ENCODE results near the gene FAM210A. TPM values are rescaled to one million over a fixed set of nuclear protein-coding genes. Genes with fewer than 3 reads are reported as not detected.
A peak's percentile ranks its signal among the peaks of the same experiment; 100 is the strongest.

FAM210A gene
- total RNA-seq, 2 experiments from 2014 or later = 25.1 to 30.2 TPM

- POLR2A ChIA-PET = interaction anchor here (0.7 to 2.0 kb wide), 5 partner anchors 9 to 820 kb away, joined by 3 to 8 read pairs (median 4); partner anchors contain the start of gene CEP192
- peak; percentile 20 for ATAC-seq
- H3K36me3 Mint-ChIP-seq (ENCODE audit: low read depth) = peaks cover 44% of the 10 kb centered on the region
- no peaks in the 10 kb centered on the region for H3K9me3 Mint-ChIP-seq (ENCODE audit: insufficient read depth)
- DNase-seq = peak; percentile 45
- CTCF ChIA-PET = interaction anchor here (1.2 to 2.4 kb wide), 2 partner anchors 97 to 169 kb away, joined by 3 to 9 read pairs; partner anchors contain the start of gene MC5R
- peaks cover 61% of the 10 kb centered on the region for H3K4me1 Mint-ChIP-seq (ENCODE audit: low read depth)
- peak overlapping the region; percentile 88 for H3K4me3 Mint-ChIP-seq
- peak overlapping the region; percentile 96 for H3K27ac Mint-ChIP-seq
- no peaks in the 10 kb centered on the region for H3K27me3 Mint-ChIP-seq (ENCODE audit: low read depth)
Observed at GRCh38 chr18:13726972-13727331, 594 bp upstream of the FAM210A start.

- ATAC-seq = peak; percentile 1
- ChIA-PET CTCF (interaction anchor here (2.4 kb wide), 1 partner anchor 167 kb away, joined by 9 read pairs; no protein-coding TSS in a partner anchor), POLR2A (interaction anchor here (0.6 to 2.0 kb wide), 7 partner anchors 13 to 559 kb away, joined by 3 to 8 read pairs (median 3); partner anchors contain the start of gene LDLRAD4)
- no peaks in the 10 kb centered on the region for H3K27me3 Mint-ChIP-seq (ENCODE audit: low read depth)
- peak overlapping the region; percentile 96 for H3K27ac Mint-ChIP-seq
- H3K36me3 Mint-ChIP-seq (ENCODE audit: low read depth) = peaks cover 50% of the 10 kb centered on the region
- peak overlapping the region; percentile 88 for H3K4me3 Mint-ChIP-seq
- no peaks in the 10 kb centered on the region for H3K9me3 Mint-ChIP-seq (ENCODE audit: insufficient read depth)
- DNase-seq = peak; percentile 43
- H3K4me1 Mint-ChIP-seq (ENCODE audit: low read depth) = peaks cover 62% of the 10 kb centered on the region
Observed at GRCh38 chr18:13725566-13726231, 659 bp downstream of the FAM210A start.

GRCh38 chr18:13720847-13721246, 5.5 kb downstream of the FAM210A start:
- ChIA-PET POLR2A (no interaction called here), CTCF (no interaction called here)
- Mint-ChIP-seq H3K4me1 (ENCODE audit: low read depth) (peaks cover 36% of the 10 kb centered on the region), H3K36me3 (ENCODE audit: low read depth) (peaks cover 64% of the 10 kb centered on the region), H3K9me3 (ENCODE audit: insufficient read depth) (peaks cover 3% of the 10 kb centered on the region), H3K27me3 (ENCODE audit: low read depth) (no peaks in the 10 kb centered on the region), H3K27ac (no peak overlapping the region), H3K4me3 (no peak overlapping the region)
- ATAC-seq (no peak), DNase-seq (no peak)

GRCh38 chr18:13720123-13720522, 6.2 kb downstream of the FAM210A start:
- peaks cover 60% of the 10 kb centered on the region for H3K36me3 Mint-ChIP-seq (ENCODE audit: low read depth)
- POLR2A ChIA-PET = no interaction called here
- CTCF ChIA-PET = no interaction called here

GRCh38 chr18:13716916-13717315, 9.4 kb downstream of the FAM210A start:
- Mint-ChIP-seq H3K4me1 (ENCODE audit: low read depth) (peaks cover 8% of the 10 kb centered on the region), H3K4me3 (no peak overlapping the region), H3K27ac (no peak overlapping the region), H3K36me3 (ENCODE audit: low read depth) (peaks cover 48% of the 10 kb centered on the region), H3K9me3 (ENCODE audit: insufficient read depth) (peaks cover 4% of the 10 kb centered on the region), H3K27me3 (ENCODE audit: low read depth) (no peaks in the 10 kb centered on the region)
- DNase-seq (no peak), ATAC-seq (no peak)
- POLR2A ChIA-PET = no interaction called here
- CTCF ChIA-PET = no interaction called here

More at GRCh38 chr18:13720123-13720522, 6.2 kb downstream of the FAM210A start:
- DNase-seq (no peak), ATAC-seq (no peak)
- Mint-ChIP-seq H3K4me3 (no peak overlapping the region), H3K27me3 (ENCODE audit: low read depth) (no peaks in the 10 kb centered on the region), H3K9me3 (ENCODE audit: insufficient read depth) (peaks cover 3% of the 10 kb centered on the region), H3K27ac (no peak overlapping the region), H3K4me1 (ENCODE audit: low read depth) (peaks cover 30% of the 10 kb centered on the region)

- no peak for ATAC-seq
- Mint-ChIP-seq H3K4me3 (no peak overlapping the region), H3K27me3 (ENCODE audit: low read depth) (no peaks in the 10 kb centered on the region), H3K36me3 (ENCODE audit: low read depth) (peaks cover 46% of the 10 kb centered on the region), H3K9me3 (ENCODE audit: insufficient read depth) (peaks cover 11% of the 10 kb centered on the region), H3K27ac (no peak overlapping the region), H3K4me1 (ENCODE audit: low read depth) (peaks cover 6% of the 10 kb centered on the region)
- DNase-seq = no peak
- ChIA-PET CTCF (no interaction called here), POLR2A (no interaction called here)
Observed at GRCh38 chr18:13715330-13715729, 11.0 kb downstream of the FAM210A start.

GRCh38 chr18:13713455-13714055, 12.8 kb downstream of the FAM210A start:
- Mint-ChIP-seq H3K36me3 (ENCODE audit: low read depth) (peaks cover 44% of the 10 kb centered on the region), H3K27ac (no peak overlapping the region), H3K4me1 (ENCODE audit: low read depth) (peaks cover 2% of the 10 kb centered on the region), H3K27me3 (ENCODE audit: low read depth) (no peaks in the 10 kb centered on the region), H3K9me3 (ENCODE audit: insufficient read depth) (peaks cover 16% of the 10 kb centered on the region), H3K4me3 (no peak overlapping the region)
- DNase-seq (no peak), ATAC-seq (no peak)
- ChIA-PET CTCF (interaction anchor here (0.6 to 0.7 kb wide), 2 partner anchors 34 to 137 kb away, joined by 3 read pairs; no protein-coding TSS in a partner anchor), POLR2A (no interaction called here)

GRCh38 chr18:13712400-13713131, 13.8 kb downstream of the FAM210A start:
- DNase-seq = no peak
- Mint-ChIP-seq H3K4me1 (ENCODE audit: low read depth) (peaks cover 2% of the 10 kb centered on the region), H3K4me3 (no peak overlapping the region), H3K27ac (no peak overlapping the region), H3K27me3 (ENCODE audit: low read depth) (no peaks in the 10 kb centered on the region), H3K36me3 (ENCODE audit: low read depth) (peaks cover 38% of the 10 kb centered on the region), H3K9me3 (ENCODE audit: insufficient read depth) (peaks cover 18% of the 10 kb centered on the region)
- ChIA-PET CTCF (no interaction called here), POLR2A (interaction anchor here (0.5 to 1.8 kb wide), 3 partner anchors 13 to 447 kb away, joined by 3 to 5 read pairs (median 3); partner anchors contain the start of gene FAM210A)
- no peak for ATAC-seq

- ATAC-seq (no peak), DNase-seq (no peak)
- Mint-ChIP-seq H3K4me3 (no peak overlapping the region), H3K4me1 (ENCODE audit: low read depth) (peaks cover 2% of the 10 kb centered on the region), H3K36me3 (ENCODE audit: low read depth) (peaks cover 51% of the 10 kb centered on the region), H3K27me3 (ENCODE audit: low read depth) (no peaks in the 10 kb centered on the region), H3K9me3 (ENCODE audit: insufficient read depth) (peaks cover 25% of the 10 kb centered on the region), H3K27ac (no peak overlapping the region)
- ChIA-PET POLR2A (no interaction called here), CTCF (no interaction called here)
Observed at GRCh38 chr18:13710414-13710831, 15.9 kb downstream of the FAM210A start.

- ATAC-seq (no peak), DNase-seq (no peak)
- CTCF ChIA-PET = no interaction called here
- peaks cover 68% of the 10 kb centered on the region for H3K36me3 Mint-ChIP-seq (ENCODE audit: low read depth)
- no peak overlapping the region for H3K27ac Mint-ChIP-seq
- POLR2A ChIA-PET = no interaction called here
- H3K4me1 Mint-ChIP-seq (ENCODE audit: low read depth) = no peaks in the 10 kb centered on the region
- no peaks in the 10 kb centered on the region for H3K27me3 Mint-ChIP-seq (ENCODE audit: low read depth)
- H3K4me3 Mint-ChIP-seq = no peak overlapping the region
- H3K9me3 Mint-ChIP-seq (ENCODE audit: insufficient read depth) = peaks cover 52% of the 10 kb centered on the region
Observed at GRCh38 chr18:13703899-13704298, 22.5 kb downstream of the FAM210A start.

GRCh38 chr18:13700153-13700552, 26.2 kb downstream of the FAM210A start:
- ChIA-PET CTCF (no interaction called here), POLR2A (no interaction called here)
- H3K27me3 Mint-ChIP-seq (ENCODE audit: low read depth) = no peaks in the 10 kb centered on the region
- H3K9me3 Mint-ChIP-seq (ENCODE audit: insufficient read depth) = peaks cover 50% of the 10 kb centered on the region
- no peak for DNase-seq
- no peak overlapping the region for H3K27ac Mint-ChIP-seq
- ATAC-seq = no peak
- H3K4me1 Mint-ChIP-seq (ENCODE audit: low read depth) = no peaks in the 10 kb centered on the region
- no peak overlapping the region for H3K4me3 Mint-ChIP-seq
- peaks cover 63% of the 10 kb centered on the region for H3K36me3 Mint-ChIP-seq (ENCODE audit: low read depth)

GRCh38 chr18:13696961-13697360, 29.4 kb downstream of the FAM210A start:
- DNase-seq = no peak
- H3K27ac Mint-ChIP-seq = no peak overlapping the region
- H3K9me3 Mint-ChIP-seq (ENCODE audit: insufficient read depth) = peaks cover 35% of the 10 kb centered on the region
- H3K4me1 Mint-ChIP-seq (ENCODE audit: low read depth) = no peaks in the 10 kb centered on the region
- ATAC-seq = no peak
- H3K27me3 Mint-ChIP-seq (ENCODE audit: low read depth) = no peaks in the 10 kb centered on the region
- H3K36me3 Mint-ChIP-seq (ENCODE audit: low read depth) = peaks cover 63% of the 10 kb centered on the region
- CTCF ChIA-PET = no interaction called here
- H3K4me3 Mint-ChIP-seq = no peak overlapping the region
- POLR2A ChIA-PET = no interaction called here

All from activated CD8-positive, alpha-beta T cell treated with anti-CD3 and anti-CD28 coated beads, Interleukin-2, amount 10 ng/mL, durations not matched to agents 7 days and 5 days (primary cell).